ENCODE data around the gene THAP6.
"Not testable (repeated sequence)": the region's sequence is repeated elsewhere in the genome, so short reads cannot be mapped to it uniquely, and the experiment has no call there.

THAP6 gene

GRCh38 chr4:75525086-75525485 is 10.8 kb downstream of the THAP6 start:
- Histone ChIP-seq H3K27ac (ENCODE audit: low read length) (no peak overlapping the region), H3K9ac (ENCODE audit: low read length in 2 of 2) (no peak overlapping the region), H3K27me3 (ENCODE audit: control insufficient read depth in 1 of 2, insufficient read depth in 2 of 2, low read length in 2 of 2) (no peaks in the 10 kb centered on the region), H3K4me3 (ENCODE audit: low read length in 2 of 2) (no peak overlapping the region), H3K9me3 (ENCODE audit: control insufficient read depth in 2 of 2, low read length in 2 of 2) (no peaks in the 10 kb centered on the region), H3K4me1 (ENCODE audit: control insufficient read depth, insufficient read depth, low read length) (no peaks in the 10 kb centered on the region), H3K36me3 (ENCODE audit: control insufficient read depth in 2 of 2, insufficient read depth in 2 of 2, low read length in 2 of 2) (peaks cover 16 to 31% of the 10 kb centered on the region in 2 donors)

DNA sequence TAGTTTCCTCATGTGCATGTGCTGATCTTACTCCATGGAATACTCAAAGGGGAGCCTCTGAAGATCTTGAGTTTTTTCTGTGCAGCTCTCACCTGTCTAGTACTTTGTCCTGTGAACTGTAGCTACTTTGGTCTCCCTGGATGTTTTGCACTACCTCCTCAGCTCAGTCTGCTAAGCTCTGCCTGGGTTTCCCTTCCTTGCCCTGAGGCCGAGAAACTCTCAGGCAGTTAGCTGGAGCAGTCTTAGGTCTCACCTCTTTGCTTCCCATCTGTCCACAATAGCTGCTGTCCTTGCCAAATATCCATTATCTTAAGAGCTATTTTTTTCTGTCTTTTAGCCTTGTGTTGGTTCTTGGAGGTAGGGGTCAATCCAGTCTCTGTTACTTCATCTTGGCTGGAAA is 11.6 kb downstream of the THAP6 start:
- Histone ChIP-seq H3K9me3 (ENCODE audit: control insufficient read depth in 2 of 2, low read length in 2 of 2) (no peaks in the 10 kb centered on the region), H3K27me3 (ENCODE audit: control insufficient read depth in 1 of 2, insufficient read depth in 2 of 2, low read length in 2 of 2) (no peaks in the 10 kb centered on the region), H3K4me3 (ENCODE audit: low read length in 2 of 2) (no peak overlapping the region), H3K4me1 (ENCODE audit: control insufficient read depth, insufficient read depth, low read length) (no peaks in the 10 kb centered on the region), H3K36me3 (ENCODE audit: control insufficient read depth in 2 of 2, insufficient read depth in 2 of 2, low read length in 2 of 2) (peaks cover 23 to 39% of the 10 kb centered on the region in 2 donors), H3K27ac (ENCODE audit: low read length) (no peak overlapping the region), H3K9ac (ENCODE audit: low read length in 2 of 2) (no peak overlapping the region)

DNA sequence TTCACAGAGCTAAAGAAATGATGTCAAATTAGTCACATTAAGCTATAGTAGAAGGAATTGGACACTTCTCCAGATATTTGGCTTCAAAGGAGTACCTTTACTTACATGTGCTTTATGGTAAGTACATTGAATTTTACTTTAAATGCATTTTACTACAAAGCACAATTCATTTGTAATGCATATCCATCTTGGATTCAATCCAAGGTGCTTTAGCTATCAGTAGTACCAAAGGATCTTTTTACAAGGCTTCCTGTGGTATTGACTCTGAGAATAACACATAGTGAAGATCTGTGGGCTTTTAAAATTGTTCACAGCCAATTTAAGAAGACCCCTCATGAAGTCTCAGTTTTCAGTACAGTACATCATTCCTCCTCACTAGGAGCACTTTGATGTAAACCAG is 13.2 kb downstream of the THAP6 start:
- Histone ChIP-seq H3K36me3 (ENCODE audit: control insufficient read depth in 2 of 2, insufficient read depth in 2 of 2, low read length in 2 of 2) (peaks cover 30 to 38% of the 10 kb centered on the region in 2 donors), H3K27me3 (ENCODE audit: control insufficient read depth in 1 of 2, insufficient read depth in 2 of 2, low read length in 2 of 2) (no peaks in the 10 kb centered on the region), H3K9me3 (ENCODE audit: control insufficient read depth in 2 of 2, low read length in 2 of 2) (no peaks in the 10 kb centered on the region), H3K4me3 (ENCODE audit: low read length in 2 of 2) (no peak overlapping the region), H3K27ac (ENCODE audit: low read length) (no peak overlapping the region), H3K9ac (ENCODE audit: low read length in 2 of 2) (no peak overlapping the region), H3K4me1 (ENCODE audit: control insufficient read depth, insufficient read depth, low read length) (no peaks in the 10 kb centered on the region)

- Histone ChIP-seq H3K9ac (ENCODE audit: low read length in 2 of 2) (no peak overlapping the region), H3K9me3 (ENCODE audit: control insufficient read depth in 2 of 2, low read length in 2 of 2) (no peaks in the 10 kb centered on the region), H3K27me3 (ENCODE audit: control insufficient read depth in 1 of 2, insufficient read depth in 2 of 2, low read length in 2 of 2) (no peaks in the 10 kb centered on the region), H3K27ac (ENCODE audit: low read length) (no peak overlapping the region), H3K36me3 (ENCODE audit: control insufficient read depth in 2 of 2, insufficient read depth in 2 of 2, low read length in 2 of 2) (peaks cover 27 to 34% of the 10 kb centered on the region in 2 donors), H3K4me1 (ENCODE audit: control insufficient read depth, insufficient read depth, low read length) (no peaks in the 10 kb centered on the region), H3K4me3 (ENCODE audit: low read length in 2 of 2) (no peak overlapping the region)
These were observed 16.5 kb downstream of the THAP6 start for GRCh38 chr4:75530556-75531322.

- H3K27me3 ChIP-seq (ENCODE audit: control insufficient read depth in 1 of 2, insufficient read depth in 2 of 2, low read length in 2 of 2); H3K4me3 ChIP-seq (ENCODE audit: low read length in 2 of 2); H3K9ac ChIP-seq (ENCODE audit: low read length in 2 of 2); H3K9me3 ChIP-seq (ENCODE audit: control insufficient read depth in 2 of 2, low read length in 2 of 2); H3K4me1 ChIP-seq (ENCODE audit: control insufficient read depth, insufficient read depth, low read length); H3K27ac ChIP-seq (ENCODE audit: low read length): not testable (repeated sequence)
- peaks cover 24 to 28% of the 10 kb centered on the region in 2 donors for H3K36me3 ChIP-seq (ENCODE audit: control insufficient read depth in 2 of 2, insufficient read depth in 2 of 2, low read length in 2 of 2)
These were observed 17.4 kb downstream of the THAP6 start for GRCh38 chr4:75531536-75532143.

- H3K36me3 ChIP-seq (ENCODE audit: control insufficient read depth in 2 of 2, insufficient read depth in 2 of 2, low read length in 2 of 2) = peaks cover 19 to 21% of the 10 kb centered on the region in 2 donors
- H3K4me3 ChIP-seq (ENCODE audit: low read length in 2 of 2); H3K4me1 ChIP-seq (ENCODE audit: control insufficient read depth, insufficient read depth, low read length); H3K27me3 ChIP-seq (ENCODE audit: control insufficient read depth in 1 of 2, insufficient read depth in 2 of 2, low read length in 2 of 2); H3K9ac ChIP-seq (ENCODE audit: low read length in 2 of 2); H3K9me3 ChIP-seq (ENCODE audit: control insufficient read depth in 2 of 2, low read length in 2 of 2); H3K27ac ChIP-seq (ENCODE audit: low read length): not testable (repeated sequence)
These were observed 19.1 kb downstream of the THAP6 start for GRCh38 chr4:75533339-75533887.

GRCh38 chr4:75533926-75534325 is 19.7 kb downstream of the THAP6 start:
- peaks cover 19 to 22% of the 10 kb centered on the region in 2 donors for H3K36me3 ChIP-seq (ENCODE audit: control insufficient read depth in 2 of 2, insufficient read depth in 2 of 2, low read length in 2 of 2)
- not testable (repeated sequence) for H3K9ac ChIP-seq (ENCODE audit: low read length in 2 of 2); H3K9me3 ChIP-seq (ENCODE audit: control insufficient read depth in 2 of 2, low read length in 2 of 2); H3K27me3 ChIP-seq (ENCODE audit: control insufficient read depth in 1 of 2, insufficient read depth in 2 of 2, low read length in 2 of 2); H3K4me1 ChIP-seq (ENCODE audit: control insufficient read depth, insufficient read depth, low read length); H3K4me3 ChIP-seq (ENCODE audit: low read length in 2 of 2); H3K27ac ChIP-seq (ENCODE audit: low read length)

DNA sequence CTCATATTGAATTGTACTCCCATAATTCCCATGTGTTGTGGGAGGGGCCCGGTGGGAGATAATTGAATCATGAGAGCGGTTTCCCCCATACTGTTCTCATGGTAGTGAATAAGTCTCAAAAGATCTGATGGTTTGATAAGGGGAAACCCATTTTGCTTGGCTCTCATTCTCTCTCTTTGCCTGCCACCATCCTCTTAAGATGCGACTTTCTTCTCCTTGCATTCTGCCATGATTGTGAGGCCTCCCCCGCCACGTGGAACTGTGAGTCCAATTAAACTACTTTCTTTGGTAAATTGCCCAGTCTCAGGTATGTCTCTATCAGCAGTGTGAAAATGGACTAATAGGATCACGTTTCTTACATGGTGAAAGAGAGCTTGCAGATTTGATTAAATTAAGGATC is 23.0 kb downstream of the THAP6 start:
- H3K9me3 ChIP-seq (ENCODE audit: control insufficient read depth in 2 of 2, low read length in 2 of 2); H3K27me3 ChIP-seq (ENCODE audit: control insufficient read depth in 1 of 2, insufficient read depth in 2 of 2, low read length in 2 of 2); H3K27ac ChIP-seq (ENCODE audit: low read length); H3K9ac ChIP-seq (ENCODE audit: low read length in 2 of 2); H3K36me3 ChIP-seq (ENCODE audit: control insufficient read depth in 2 of 2, insufficient read depth in 2 of 2, low read length in 2 of 2); H3K4me3 ChIP-seq (ENCODE audit: low read length in 2 of 2); H3K4me1 ChIP-seq (ENCODE audit: control insufficient read depth, insufficient read depth, low read length): not testable (repeated sequence)

DNA sequence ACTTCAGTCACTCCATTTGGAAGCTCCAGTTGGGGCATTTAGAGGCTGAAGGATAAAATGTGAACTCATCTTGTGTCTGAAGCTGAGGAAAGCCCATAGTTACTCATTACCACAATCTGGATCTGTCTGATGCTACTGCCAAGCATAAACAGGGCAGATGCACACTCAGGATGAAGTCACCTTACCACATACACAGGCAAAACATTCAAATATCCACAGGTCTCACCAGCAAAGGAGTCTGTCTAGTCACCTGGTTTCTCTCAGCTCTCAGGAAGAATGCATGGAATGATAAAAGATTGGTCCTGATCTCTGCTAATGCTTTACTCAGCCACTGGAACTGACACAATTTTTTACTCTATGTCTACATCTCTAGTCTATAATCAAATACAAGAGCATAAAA is 28.6 kb downstream of the THAP6 start:
- no peaks in the 10 kb centered on the region for H3K27me3 ChIP-seq (ENCODE audit: control insufficient read depth in 1 of 2, insufficient read depth in 2 of 2, low read length in 2 of 2)
- H3K9ac ChIP-seq (ENCODE audit: low read length in 2 of 2) = no peak overlapping the region
- H3K4me3 ChIP-seq (ENCODE audit: low read length in 2 of 2) = no peak overlapping the region
- H3K9me3 ChIP-seq (ENCODE audit: control insufficient read depth in 2 of 2, low read length in 2 of 2) = no peaks in the 10 kb centered on the region
- H3K36me3 ChIP-seq (ENCODE audit: control insufficient read depth in 2 of 2, insufficient read depth in 2 of 2, low read length in 2 of 2) = peaks cover 3 to 10% of the 10 kb centered on the region in 2 donors
- no peak overlapping the region for H3K27ac ChIP-seq (ENCODE audit: low read length)
- no peaks in the 10 kb centered on the region for H3K4me1 ChIP-seq (ENCODE audit: control insufficient read depth, insufficient read depth, low read length)

DNA sequence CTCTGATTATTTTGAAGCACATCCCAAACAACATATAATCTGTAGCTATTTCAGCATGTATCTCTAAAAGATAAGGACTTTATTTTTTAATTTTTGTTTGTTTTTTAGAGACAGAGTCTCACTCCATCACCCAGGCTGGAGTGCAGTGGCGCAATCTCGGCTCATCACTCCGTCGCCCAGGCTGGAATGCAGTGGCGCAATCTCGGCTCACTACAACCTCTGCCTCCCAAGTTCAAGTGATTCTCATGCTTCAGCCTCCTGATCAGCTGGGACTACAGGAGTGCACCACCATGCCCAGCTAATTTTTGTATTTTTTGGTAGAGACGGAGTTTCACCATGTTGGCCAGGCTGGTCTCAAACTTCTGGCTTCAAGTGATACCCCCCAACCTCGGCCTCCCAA is 29.9 kb downstream of the THAP6 start:
- H3K4me1 ChIP-seq (ENCODE audit: control insufficient read depth, insufficient read depth, low read length); H3K27ac ChIP-seq (ENCODE audit: low read length); H3K36me3 ChIP-seq (ENCODE audit: control insufficient read depth in 2 of 2, insufficient read depth in 2 of 2, low read length in 2 of 2); H3K9ac ChIP-seq (ENCODE audit: low read length in 2 of 2); H3K4me3 ChIP-seq (ENCODE audit: low read length in 2 of 2); H3K9me3 ChIP-seq (ENCODE audit: control insufficient read depth in 2 of 2, low read length in 2 of 2); H3K27me3 ChIP-seq (ENCODE audit: control insufficient read depth in 1 of 2, insufficient read depth in 2 of 2, low read length in 2 of 2): not testable (repeated sequence)

DNA sequence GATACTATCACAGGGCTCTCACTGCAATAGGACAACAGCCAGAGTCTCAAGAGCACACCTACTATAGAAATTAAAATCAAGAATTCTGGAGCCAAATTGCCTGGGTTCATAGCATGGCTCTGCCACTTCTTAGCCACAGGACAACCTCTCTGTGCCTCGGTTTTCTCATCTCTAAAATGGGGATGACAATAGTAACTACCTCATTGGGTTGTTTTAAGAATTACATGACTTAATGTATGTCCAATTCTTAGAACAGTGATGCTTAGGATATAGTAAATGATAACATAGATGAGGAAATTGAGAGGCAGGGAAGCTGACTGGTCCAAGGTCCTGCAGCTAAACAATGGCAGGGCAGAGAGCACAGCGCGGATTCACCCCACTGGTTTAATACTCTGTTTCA is 30.6 kb downstream of the THAP6 start:
- H3K9ac ChIP-seq (ENCODE audit: low read length in 2 of 2) = no peak overlapping the region
- peaks cover 3 to 8% of the 10 kb centered on the region in 2 donors for H3K36me3 ChIP-seq (ENCODE audit: control insufficient read depth in 2 of 2, insufficient read depth in 2 of 2, low read length in 2 of 2)
- H3K4me1 ChIP-seq (ENCODE audit: control insufficient read depth, insufficient read depth, low read length) = no peaks in the 10 kb centered on the region
- no peak overlapping the region for H3K4me3 ChIP-seq (ENCODE audit: low read length in 2 of 2)
- H3K27me3 ChIP-seq (ENCODE audit: control insufficient read depth in 1 of 2, insufficient read depth in 2 of 2, low read length in 2 of 2) = no peaks in the 10 kb centered on the region
- H3K27ac ChIP-seq (ENCODE audit: low read length) = no peak overlapping the region
- H3K9me3 ChIP-seq (ENCODE audit: control insufficient read depth in 2 of 2, low read length in 2 of 2) = no peaks in the 10 kb centered on the region

All from stomach smooth muscle (tissue), 2 donors.